Fibroblast of peridontal ligament (primary cell): Measurements from ENCODE around the gene ELMOD3.
"Not testable (repeated sequence)": the region's sequence is repeated elsewhere in the genome, so short reads cannot be mapped to it uniquely, and the experiment has no call there.

Experiments
- DNase-seq: peaks from one replicate; pipeline ENCODE4 v3.0.0-alpha.2; 2010; ENCODE audit errors: extremely low read depth

Gene ELMOD3

DNA sequence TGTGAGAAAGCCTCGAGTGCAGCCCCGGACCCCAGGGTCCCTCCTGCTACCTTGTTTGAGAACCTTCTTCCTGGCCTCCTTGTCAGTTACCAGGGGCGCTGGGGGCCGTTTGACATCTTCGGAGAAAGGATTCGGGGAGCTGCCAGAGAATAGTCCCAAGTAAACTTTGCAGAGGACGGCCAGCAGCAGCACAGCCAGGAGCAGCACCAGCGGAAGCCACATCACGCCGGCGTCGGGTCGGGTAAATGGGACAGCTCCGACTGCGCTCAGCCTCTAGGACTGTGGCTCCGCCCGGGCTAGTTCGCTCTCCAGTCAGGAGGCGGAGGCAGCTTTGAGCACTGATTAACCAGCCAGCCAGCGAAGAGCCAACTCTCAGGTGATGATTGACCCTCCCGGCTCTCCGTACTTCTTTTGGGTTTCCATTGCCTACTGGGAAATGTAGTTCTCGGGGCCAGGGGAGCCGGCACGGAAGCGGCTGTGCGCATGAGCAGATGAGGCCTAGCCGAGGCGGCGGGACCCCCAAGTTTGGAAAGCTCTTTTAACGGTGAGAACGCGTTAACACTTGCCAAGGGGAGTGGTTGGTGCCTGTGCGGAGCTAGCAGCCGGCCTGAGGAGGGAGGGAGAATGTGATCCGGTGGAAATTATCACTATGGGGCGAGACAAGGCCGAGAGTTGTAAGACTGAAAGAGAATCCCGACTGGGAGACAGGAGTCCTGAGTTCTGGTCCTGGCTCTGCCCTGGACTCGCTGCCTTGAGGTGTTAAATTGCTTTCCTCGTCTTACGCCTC lies at the start of gene ELMOD3, which contains the start of gene RETSAT:
Gene ELMOD3 (plus strand): TSS at position 484 of the 787 bp plus-strand sequence. CDS start 2,430 bp downstream, outside the sequence.
Gene RETSAT (minus strand): TSS at position 243 of the 787 bp plus-strand sequence. CDS start 21 bp downstream, at position 222.
- peak; percentile 100 for DNase-seq

DNA sequence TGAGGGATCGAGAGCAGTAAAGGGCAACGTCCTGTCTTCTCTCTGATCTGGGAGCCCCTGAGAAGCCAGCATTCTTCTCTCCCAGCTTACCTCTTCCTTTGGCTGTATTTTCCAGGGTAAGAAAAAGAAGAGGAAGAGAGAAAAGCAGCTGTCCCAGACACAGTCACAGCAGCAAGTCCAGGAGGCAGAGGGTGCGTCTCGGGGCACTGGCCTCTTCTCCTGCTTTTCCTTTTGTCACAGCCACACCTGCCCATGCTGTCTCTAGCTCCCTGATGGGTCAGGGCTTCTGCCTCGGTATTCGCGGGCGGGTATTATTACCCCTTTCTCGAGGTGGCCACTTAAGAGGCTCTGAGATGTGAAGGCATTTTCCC lies 47.1 kb upstream of the ELMOD3 start:
- DNase-seq: no peak

DNA sequence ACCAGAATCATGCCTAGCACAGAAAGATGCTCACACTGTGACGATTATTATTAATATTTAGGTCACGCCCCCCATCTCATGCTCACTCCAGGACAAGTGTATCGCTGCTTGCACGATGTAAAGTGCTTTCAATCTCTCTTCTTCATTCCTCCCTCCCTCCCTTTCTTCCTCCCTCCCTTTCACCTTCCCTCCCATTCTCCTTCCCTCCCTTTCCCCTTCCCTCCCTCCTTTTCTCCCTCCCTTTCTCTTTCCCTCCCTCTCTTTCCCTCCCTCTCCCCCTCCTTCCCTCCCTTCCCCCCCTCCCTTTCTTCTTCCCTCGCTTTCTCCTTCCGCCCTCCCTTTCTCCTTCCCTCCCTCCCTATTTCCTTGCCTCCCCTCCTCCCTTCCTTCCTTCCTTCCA lies 46.4 kb upstream of the ELMOD3 start:
- no peak for DNase-seq

GRCh38 chr2:85308896-85309555 lies 45.5 kb upstream of the ELMOD3 start:
- no peak for DNase-seq

- DNase-seq: no peak
These were observed 44.8 kb upstream of the ELMOD3 start for GRCh38 chr2:85309699-85310321.

- DNase-seq: no peak
These were observed 44.2 kb upstream of the ELMOD3 start for GRCh38 chr2:85310330-85310729.

DNA sequence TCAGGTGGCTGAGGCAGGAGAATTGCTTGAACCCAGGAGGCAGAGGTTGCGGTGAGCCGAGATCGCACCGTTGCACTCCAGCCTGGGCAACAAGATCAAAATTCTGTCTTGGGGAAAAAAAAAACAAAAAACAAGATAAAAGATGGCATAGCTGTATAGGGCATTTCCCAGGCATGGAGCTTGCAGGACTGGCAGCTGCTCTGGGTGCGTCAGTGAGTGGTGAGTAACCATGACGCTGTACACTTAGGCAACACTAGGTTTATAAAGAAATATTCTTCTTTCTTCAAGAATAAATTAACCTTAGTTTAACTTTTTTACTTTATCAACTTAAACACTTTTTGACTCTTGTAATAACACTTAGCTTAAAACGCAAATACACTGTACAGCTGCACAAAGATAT lies 42.2 kb upstream of the ELMOD3 start:
- DNase-seq: peak; percentile 94

DNA sequence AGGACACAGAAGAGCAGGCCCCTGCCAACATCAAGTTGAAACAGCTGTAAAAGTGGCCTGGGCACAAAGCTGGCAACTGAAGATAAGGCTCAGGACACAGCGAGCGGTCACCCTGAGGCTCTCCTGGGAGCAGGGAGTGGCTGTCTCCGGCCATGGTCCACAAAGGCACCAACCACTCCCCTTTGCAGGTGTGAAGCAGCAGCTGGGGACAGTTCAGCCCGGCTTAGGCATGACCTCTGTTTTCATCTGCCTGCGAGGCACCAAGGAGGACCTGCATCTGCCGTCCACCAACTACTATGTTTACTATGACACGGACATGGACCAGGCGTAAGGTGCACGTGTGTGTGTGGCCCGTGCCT lies 39.7 kb upstream of the ELMOD3 start:
- DNase-seq: no peak

GRCh38 chr2:85315921-85316320 lies 38.6 kb upstream of the ELMOD3 start:
- not testable (repeated sequence) for DNase-seq

GRCh38 chr2:85318222-85319074 lies 36.1 kb upstream of the ELMOD3 start:
- peak; percentile 82 for DNase-seq

- no peak for DNase-seq
These were observed 34.8 kb upstream of the ELMOD3 start for GRCh38 chr2:85319796-85320195.

- DNase-seq: no peak
These were observed 31.1 kb upstream of the ELMOD3 start for GRCh38 chr2:85323351-85323987.

DNA sequence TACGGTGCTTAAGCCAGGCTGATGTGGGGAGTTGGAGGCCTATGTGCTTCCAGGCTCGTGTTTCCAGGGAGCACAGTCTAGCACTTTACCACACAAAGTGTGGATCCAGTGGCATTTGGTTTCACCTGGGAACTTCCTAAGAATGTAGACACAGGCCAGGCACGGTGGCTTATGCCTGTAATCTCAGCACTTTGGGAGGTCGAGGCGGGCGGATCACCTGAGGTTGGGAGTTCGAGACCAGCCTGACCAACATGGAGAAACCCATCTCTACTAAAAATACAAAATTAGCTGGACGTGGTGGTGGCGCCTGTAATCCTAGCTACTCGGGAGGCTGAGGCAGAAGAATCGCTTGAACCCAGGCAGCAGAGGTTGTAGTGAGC lies 30.6 kb upstream of the ELMOD3 start:
- DNase-seq: not testable (repeated sequence)

- DNase-seq: peak; percentile 49
These were observed 29.7 kb upstream of the ELMOD3 start for GRCh38 chr2:85324639-85325465.

DNA sequence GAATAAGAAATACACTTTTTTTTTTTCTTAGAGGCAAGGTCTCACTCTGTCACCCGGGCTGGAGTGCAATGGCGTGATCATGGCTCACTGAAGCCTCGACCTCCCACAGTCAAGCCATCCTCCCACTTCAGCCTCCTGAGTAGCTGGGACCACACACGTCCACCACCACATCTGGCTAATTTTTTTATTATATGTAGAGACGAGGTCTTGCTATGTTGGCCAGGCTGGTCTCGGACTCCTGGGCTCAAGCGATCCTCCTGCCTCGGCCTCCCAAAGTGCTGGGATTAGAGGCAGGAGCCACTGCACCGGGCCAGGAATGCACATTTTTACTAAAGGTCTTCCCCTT lies 29.1 kb upstream of the ELMOD3 start:
- DNase-seq: no peak

GRCh38 chr2:85326406-85327159 lies 28.0 kb upstream of the ELMOD3 start:
- peak; percentile 28 for DNase-seq

GRCh38 chr2:85327160-85327821 lies 27.3 kb upstream of the ELMOD3 start:
- DNase-seq: peak; percentile 47

GRCh38 chr2:85327822-85328617 lies 26.5 kb upstream of the ELMOD3 start, which contains the start of gene TGOLN2:
Gene TGOLN2, minus strand, starts transcription at chr2:85327989. Its CDS starts 27 bp downstream, at chr2:85327962.
- DNase-seq: peak; percentile 85
